ENCODE results near the gene VSIR.

The VSIR gene

GRCh38 chr10:71755179-71755879, 18.0 kb downstream of the VSIR start:
- no peak for TF ChIP-seq CTCF (IDR thresholded peaks at IDR 0.05; ENCODE audit: low read depth, low read length, missing control alignments)
- in situ Hi-C loops (cut with HindIII; ENCODE audit: low sequenced_read_pairs), result no loop called here
- no peak overlapping the region for H3K4me3 ChIP-seq (ENCODE audit: low read depth, low read length)
- no peak for DNase-seq (ENCODE audit: low read depth)

GRCh38 chr10:71754562-71754961, 18.8 kb downstream of the VSIR start:
- H3K4me3 ChIP-seq (ENCODE audit: low read depth, low read length), result no peak overlapping the region
- DNase-seq (ENCODE audit: low read depth), result no peak
- TF ChIP-seq CTCF (IDR thresholded peaks at IDR 0.05; ENCODE audit: low read depth, low read length, missing control alignments), result no peak
- in situ Hi-C loops (cut with HindIII; ENCODE audit: low sequenced_read_pairs), result no loop called here

- no peak overlapping the region for H3K4me3 ChIP-seq (ENCODE audit: low read depth, low read length)
- DNase-seq (ENCODE audit: low read depth), result no peak
- TF ChIP-seq CTCF (IDR thresholded peaks at IDR 0.05; ENCODE audit: low read depth, low read length, missing control alignments), result no peak
- in situ Hi-C loops (cut with HindIII; ENCODE audit: low sequenced_read_pairs), result no loop called here
Observed at GRCh38 chr10:71753960-71754505, 19.3 kb downstream of the VSIR start.

GRCh38 chr10:71753091-71753959, 20.0 kb downstream of the VSIR start:
- TF ChIP-seq CTCF (IDR thresholded peaks at IDR 0.05; ENCODE audit: low read depth, low read length, missing control alignments), result no peak
- no peak for DNase-seq (ENCODE audit: low read depth)
- in situ Hi-C loops (cut with HindIII; ENCODE audit: low sequenced_read_pairs), result no loop called here
- no peak overlapping the region for H3K4me3 ChIP-seq (ENCODE audit: low read depth, low read length)

GRCh38 chr10:71752391-71753090, 20.8 kb downstream of the VSIR start:
- no peak overlapping the region for H3K4me3 ChIP-seq (ENCODE audit: low read depth, low read length)
- DNase-seq (ENCODE audit: low read depth), result no peak
- no peak for TF ChIP-seq CTCF (IDR thresholded peaks at IDR 0.05; ENCODE audit: low read depth, low read length, missing control alignments)
- in situ Hi-C loops (cut with HindIII; ENCODE audit: low sequenced_read_pairs), result no loop called here

GRCh38 chr10:71751515-71752224, 21.6 kb downstream of the VSIR start:
- TF ChIP-seq CTCF (IDR thresholded peaks at IDR 0.05; ENCODE audit: low read depth, low read length, missing control alignments), result no peak
- in situ Hi-C loops (cut with HindIII; ENCODE audit: low sequenced_read_pairs), result no loop called here
- no peak for DNase-seq (ENCODE audit: low read depth)
- no peak overlapping the region for H3K4me3 ChIP-seq (ENCODE audit: low read depth, low read length)
